ENCODE data around the gene VAV2.
"Not testable (repeated sequence)": the region's sequence is repeated elsewhere in the genome, so short reads cannot be mapped to it uniquely, and the experiment has no call there.

VAV2 gene

DNA sequence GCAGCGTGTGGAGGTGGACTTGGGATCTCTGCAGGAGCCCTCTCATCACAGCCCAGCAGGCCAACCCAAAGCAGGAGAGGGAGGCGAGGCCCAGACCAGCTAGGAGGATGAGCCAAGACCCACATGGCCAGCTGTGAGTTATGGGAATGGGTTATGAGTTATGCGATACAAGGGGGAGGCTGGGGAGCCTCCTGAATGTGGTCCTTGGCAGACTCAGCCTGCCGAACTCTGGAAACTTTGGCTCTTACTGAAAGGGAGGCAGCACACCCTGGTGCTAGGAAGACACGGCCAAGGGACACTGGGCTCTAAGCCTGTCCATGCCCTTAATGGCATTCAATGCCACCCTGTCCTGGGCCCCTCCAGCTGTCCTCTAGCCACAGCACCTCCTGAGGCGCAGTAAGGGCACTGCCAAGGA, 7.7 kb upstream of the VAV2 start:
- DNase-seq (ENCODE audit: extremely low spot score, insufficient read length, low read depth) (no peak), FAIRE-seq (no peak)

- FAIRE-seq (no peak), DNase-seq (ENCODE audit: extremely low spot score, insufficient read length, low read depth) (no peak)
These were observed 6.9 kb upstream of the VAV2 start for GRCh38 chr9:133998915-133999595.

DNA sequence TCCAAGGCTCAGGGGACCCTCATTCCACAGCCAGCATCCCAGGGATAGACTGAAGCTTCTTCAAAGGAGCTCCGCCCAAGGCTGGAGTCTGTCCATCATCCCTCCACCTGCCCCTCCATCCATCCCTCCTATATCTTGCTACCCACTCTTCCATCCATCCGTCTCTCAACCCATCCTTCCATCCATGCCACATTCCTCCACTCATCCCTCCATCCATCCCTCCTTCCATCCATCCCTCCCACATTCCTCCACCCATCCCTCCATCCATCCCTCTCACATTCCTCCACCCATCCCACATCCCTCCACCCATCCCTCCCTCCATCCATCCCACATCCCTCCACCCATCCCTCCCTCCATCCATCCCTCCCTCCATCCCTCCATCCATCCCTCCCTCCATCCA, 5.5 kb upstream of the VAV2 start:
- FAIRE-seq: no peak
- no peak for DNase-seq (ENCODE audit: extremely low spot score, insufficient read length, low read depth)

- FAIRE-seq: no peak
- DNase-seq (ENCODE audit: extremely low spot score, insufficient read length, low read depth): no peak
These were observed 4.7 kb upstream of the VAV2 start for GRCh38 chr9:133996531-133997520.

DNA sequence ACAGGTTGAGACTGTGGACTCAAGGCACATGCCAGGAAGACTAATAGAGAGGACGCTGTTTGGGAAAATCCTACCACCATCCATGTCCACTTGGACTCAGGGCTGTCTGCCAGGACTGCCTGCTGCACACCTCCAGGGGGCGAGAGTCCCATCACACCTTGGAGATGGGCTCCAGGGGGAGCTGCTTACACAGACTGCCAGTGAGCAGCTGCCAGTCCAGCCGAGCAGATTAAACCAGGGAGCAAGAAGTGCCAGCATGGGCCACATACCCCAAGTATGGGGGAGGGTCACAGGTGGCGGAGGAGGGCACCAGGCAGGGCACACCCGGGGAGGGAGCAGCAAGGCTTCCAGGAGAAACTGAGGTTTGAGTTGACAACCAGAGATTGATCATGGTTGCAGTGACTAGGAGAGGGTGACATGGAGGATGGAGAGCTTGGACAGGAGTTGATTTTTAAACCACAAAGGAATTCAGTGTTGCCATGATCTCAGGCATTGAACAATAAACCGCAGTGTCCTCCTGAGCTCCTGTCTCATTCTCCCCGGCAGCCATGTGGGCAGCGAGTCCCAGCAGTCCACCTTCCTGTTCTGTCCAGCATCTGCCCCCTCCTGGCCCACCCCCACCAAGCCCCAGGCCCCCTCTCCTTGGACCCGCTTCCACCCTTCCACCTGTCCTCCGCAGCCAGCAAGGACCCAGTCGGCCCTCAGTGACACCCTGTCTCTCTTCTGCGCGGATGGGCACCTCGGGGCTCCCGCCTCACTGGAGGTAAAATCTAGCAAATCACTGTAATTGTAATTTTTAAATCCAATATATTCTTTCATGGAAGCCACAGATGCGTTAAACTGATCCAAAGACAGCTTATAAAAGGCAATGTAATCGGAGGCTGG, 3.1 kb upstream of the VAV2 start:
- FAIRE-seq (no peak), DNase-seq (ENCODE audit: extremely low spot score, insufficient read length, low read depth) (no peak)

- DNase-seq (ENCODE audit: extremely low spot score, insufficient read length, low read depth): peak; percentile 70
- FAIRE-seq: peak; percentile 85
These were observed 2.4 kb upstream of the VAV2 start for GRCh38 chr9:133994353-133995011.

GRCh38 chr9:133993635-133994253, 1.6 kb upstream of the VAV2 start:
- DNase-seq (ENCODE audit: extremely low spot score, insufficient read length, low read depth) (no peak), FAIRE-seq (no peak)

- peak; percentile 83 for FAIRE-seq
These were observed 883 bp upstream of the VAV2 start for GRCh38 chr9:133992780-133993634.

DNA sequence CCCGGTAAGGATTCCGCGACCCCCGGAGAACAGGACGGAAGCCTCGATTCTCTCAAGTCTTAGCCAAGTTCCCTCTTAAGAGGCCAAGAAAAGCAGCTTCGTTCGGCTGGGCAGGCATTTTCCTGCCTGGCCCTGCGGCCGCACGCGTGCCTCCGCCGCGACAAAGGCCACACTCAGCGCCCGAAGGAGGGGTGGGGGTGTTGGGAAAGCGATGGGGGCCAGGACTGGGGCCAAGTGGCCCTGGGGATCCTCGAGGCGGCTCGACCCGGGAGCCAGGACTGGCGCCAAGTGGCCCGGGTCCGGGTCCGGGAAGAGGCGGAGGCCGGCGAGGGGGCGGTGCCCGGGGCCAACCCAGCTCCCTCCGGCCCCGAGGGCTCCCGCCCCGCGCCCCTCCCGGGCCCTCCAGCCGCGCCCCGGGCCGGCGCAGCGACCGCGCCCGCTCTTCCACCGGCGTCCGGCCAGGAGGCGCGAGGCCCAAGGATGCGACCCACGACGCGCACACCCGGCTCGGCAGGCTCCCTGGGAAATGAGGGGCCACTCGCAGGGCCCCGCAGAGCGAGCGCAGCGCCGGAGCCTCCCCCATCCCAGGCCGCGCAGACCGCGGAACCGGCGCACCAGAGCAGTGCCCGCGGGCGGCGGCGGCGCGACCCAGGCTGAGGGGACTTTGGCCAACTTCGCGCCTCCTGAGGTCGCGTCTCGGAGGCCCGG, 756 bp downstream of the VAV2 start:
- FAIRE-seq (no peak), DNase-seq (ENCODE audit: extremely low spot score, insufficient read length, low read depth) (no peak)

More at GRCh38 chr9:133992780-133993634, 883 bp upstream of the VAV2 start:
- peak; percentile 64 for DNase-seq (ENCODE audit: extremely low spot score, insufficient read length, low read depth)

DNA sequence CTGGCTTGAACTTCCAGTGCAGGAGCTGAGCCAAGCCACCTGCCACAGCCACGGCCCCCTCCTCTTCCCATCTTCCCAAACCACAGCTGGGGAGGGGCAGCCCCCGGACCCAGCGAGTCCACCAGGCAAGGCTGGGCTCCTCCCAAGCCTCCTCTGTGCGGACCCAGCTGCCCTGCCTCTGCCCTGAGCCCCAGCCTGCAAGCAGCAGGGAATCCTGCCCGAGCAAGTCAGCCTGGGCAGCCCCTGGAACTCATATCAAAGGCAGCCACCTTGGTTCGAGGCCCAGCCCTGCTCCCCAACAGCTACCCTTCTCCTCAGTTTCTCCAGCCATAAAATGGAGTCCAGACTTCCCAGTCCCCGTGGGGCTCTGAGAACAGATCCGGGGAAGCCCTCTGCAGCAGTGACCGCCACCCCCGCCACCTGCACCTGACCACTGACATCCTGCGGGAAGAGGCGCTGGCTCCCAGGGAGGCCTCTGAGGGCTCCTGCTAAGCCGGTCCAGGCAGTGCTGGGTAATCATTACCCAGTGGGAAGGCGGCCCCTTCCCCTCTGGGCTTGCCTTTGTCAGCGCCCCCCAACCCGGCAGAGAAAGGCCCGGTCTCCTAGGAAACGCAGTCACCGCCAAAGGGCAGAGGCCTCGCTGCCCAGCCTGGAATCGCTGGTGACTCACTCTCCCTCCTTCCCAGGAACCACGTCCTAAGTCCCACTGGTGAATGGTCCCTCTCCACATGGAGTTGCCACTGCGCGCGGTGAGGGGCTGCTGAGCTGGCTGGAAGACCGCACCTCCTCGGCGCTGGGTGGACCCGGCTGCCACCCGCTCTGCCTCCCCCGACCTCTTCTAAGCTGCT, 1.5 kb downstream of the VAV2 start:
- DNase-seq (ENCODE audit: extremely low spot score, insufficient read length, low read depth) (no peak), FAIRE-seq (peak; percentile 35)

DNA sequence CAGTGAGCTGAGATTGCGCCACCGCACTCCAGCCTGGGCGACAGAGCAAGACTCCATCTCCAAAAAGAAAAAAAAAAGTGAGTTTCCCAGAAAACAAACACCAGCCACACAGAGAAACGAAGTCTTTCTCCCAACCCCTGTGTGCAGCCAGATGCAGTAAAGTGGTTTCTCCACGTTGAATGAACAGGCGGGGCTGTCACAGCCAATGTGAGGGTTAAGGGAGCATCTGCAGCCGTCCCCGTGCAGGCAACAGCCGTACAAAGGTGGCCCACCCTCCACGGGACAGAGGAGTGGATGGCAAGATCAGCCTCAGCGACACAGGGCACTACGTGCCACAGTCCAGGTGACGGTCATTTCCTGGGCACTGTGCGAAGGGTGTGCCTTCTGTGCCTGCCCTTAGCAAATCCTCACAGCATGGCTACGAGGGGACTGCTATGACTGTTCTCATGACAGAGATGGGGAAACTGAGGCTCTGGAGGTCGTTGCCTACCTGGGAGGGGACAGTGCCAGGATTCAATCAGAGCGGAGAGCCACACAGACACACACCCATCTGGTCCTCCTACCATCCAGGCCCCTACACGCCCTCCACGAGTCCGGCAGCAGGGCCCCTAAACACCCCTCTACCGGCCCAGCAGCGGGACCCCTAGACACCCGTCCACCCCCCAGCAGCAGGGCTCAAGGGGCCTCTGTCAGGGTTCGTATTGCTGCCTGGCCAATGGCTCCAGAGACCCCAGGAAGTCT, 2.3 kb downstream of the VAV2 start:
- FAIRE-seq (no peak), DNase-seq (ENCODE audit: extremely low spot score, insufficient read length, low read depth) (no peak)

GRCh38 chr9:133988771-133989170, 3.4 kb downstream of the VAV2 start:
- not testable (repeated sequence) for FAIRE-seq; DNase-seq (ENCODE audit: extremely low spot score, insufficient read length, low read depth)

GRCh38 chr9:133987946-133988665, 4.0 kb downstream of the VAV2 start:
- no peak for DNase-seq (ENCODE audit: extremely low spot score, insufficient read length, low read depth)
- FAIRE-seq: no peak

DNA sequence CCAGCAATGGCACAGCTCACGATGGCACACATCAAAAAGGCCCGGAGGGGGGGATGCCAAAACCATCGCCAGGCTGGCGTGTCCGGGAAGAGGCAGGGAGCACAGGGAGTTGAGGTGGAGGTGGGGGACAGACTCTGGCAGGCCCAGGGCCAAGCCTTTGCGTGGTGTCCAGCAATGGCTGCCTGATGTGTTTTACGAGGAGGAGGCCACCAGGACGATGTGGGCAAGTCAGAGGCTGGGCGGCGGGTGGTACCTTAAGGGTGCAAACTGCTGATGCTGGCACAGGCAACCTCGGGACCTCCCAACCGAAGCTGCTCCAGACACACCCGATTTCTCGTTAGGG, 4.7 kb downstream of the VAV2 start:
- DNase-seq (ENCODE audit: extremely low spot score, insufficient read length, low read depth): no peak
- FAIRE-seq: no peak

- DNase-seq (ENCODE audit: extremely low spot score, insufficient read length, low read depth) (no peak), FAIRE-seq (no peak)
These were observed 5.2 kb downstream of the VAV2 start for GRCh38 chr9:133986774-133987445.

Measured in GM18507 (cell line).